ENCODE results near the gene INTS1.

DNA sequence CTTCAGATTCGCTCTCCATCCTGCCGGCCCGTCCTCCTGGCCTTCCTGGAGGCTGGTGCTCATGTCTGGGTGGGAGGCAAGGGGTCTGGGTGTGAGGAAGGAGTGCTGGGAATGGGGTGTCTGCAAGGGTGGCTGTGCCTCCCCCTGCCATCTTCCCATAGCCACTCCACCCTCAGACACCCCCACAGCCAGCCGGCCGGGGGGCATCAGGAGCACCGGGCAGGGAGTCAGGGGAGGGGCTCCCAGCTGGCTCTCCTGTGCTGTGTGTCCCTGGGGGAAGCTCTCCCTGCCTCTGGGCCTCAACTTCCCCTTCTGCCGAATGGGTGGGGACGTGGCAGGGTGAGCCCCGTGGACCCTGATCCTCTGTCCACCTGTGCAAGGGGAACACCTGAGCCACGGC is 63.6 kb downstream of the INTS1 start:
- TF ChIP-seq, protein P1, sequence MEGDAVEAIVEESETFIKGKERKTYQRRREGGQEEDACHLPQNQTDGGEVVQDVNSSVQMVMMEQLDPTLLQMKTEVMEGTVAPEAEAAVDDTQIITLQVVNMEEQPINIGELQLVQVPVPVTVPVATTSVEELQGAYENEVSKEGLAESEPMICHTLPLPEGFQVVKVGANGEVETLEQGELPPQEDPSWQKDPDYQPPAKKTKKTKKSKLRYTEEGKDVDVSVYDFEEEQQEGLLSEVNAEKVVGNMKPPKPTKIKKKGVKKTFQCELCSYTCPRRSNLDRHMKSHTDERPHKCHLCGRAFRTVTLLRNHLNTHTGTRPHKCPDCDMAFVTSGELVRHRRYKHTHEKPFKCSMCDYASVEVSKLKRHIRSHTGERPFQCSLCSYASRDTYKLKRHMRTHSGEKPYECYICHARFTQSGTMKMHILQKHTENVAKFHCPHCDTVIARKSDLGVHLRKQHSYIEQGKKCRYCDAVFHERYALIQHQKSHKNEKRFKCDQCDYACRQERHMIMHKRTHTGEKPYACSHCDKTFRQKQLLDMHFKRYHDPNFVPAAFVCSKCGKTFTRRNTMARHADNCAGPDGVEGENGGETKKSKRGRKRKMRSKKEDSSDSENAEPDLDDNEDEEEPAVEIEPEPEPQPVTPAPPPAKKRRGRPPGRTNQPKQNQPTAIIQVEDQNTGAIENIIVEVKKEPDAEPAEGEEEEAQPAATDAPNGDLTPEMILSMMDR (IDR thresholded peaks at IDR 0.05), result no peak
- TF ChIP-seq EP300 (IDR thresholded peaks at IDR 0.05) (no peak), POLR2A (IDR thresholded peaks at IDR 0.05) (no peak)
